Omental fat pad (tissue), 4 donors: ENCODE results near the gene NPSR1. TPM values are rescaled to one million over a fixed set of nuclear protein-coding genes. Genes with fewer than 3 reads are reported as not detected.
"Not testable (repeated sequence)": the region's sequence is repeated elsewhere in the genome, so short reads cannot be mapped to it uniquely, and the experiment has no call there.

Source experiments
- ATAC-seq: fragments of 150-250 bp; one replicate; pipeline ENCODE4 v1.9.1; 2016; ENCODE audit warnings: mild to moderate bottlenecking, moderate library complexity; ENCODE audit not compliant: low FRiP score
- DNase-seq: peaks from one replicate; pipeline ENCODE4 v3.0.0-alpha.2; 2019; ENCODE audit warnings: low spot score
- CTCF ChIP-seq, 3 donors: fragments of 450-650 bp; IDR thresholded peaks; one replicate each; pipeline ENCODE4 v1.5.1; 2016 to 2017; ENCODE audit warnings: antibody characterized with exemption in 3 of 3, mild to moderate bottlenecking in 3 of 3, moderate library complexity in 2 of 3
- total RNA-seq, 4 donors: library from RNA; depleted of rRNA; stranded (reverse); fragments of >200 nt; gene quantifications; one replicate each; pipeline ENCODE4 v1.1.0, GENCODE V29; 2016

The NPSR1 gene
- total RNA-seq, 4 donors from 2014 or later: not detected

DNA sequence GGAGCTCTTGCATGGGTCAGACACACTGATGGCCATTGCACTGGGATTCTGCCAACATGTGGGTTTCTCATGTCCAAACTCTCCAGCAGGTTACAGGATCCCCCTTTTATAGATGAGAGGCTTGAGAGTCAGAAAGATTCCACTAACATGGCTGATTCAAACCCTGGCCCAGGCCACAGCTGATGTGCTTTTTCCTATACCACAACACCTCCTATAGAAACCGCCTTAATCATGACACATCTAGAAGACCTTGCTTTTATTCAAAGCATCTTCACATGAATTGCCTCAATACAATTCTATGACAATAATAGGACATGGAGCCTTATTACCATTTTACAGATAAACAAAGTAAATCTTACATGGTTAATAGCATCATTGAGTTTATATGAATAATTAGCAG is 190.7 kb downstream of the NPSR1 start:
- DNase-seq (no peak), ATAC-seq (no peak)
- no peak for TF ChIP-seq CTCF (IDR thresholded peaks at IDR 0.05)

- TF ChIP-seq CTCF (IDR thresholded peaks at IDR 0.05): no peak
These were observed 191.3 kb downstream of the NPSR1 start for GRCh38 chr7:34849163-34849960.

GRCh38 chr7:34849986-34850385 is 192.0 kb downstream of the NPSR1 start:
- no peak for ATAC-seq
- no peak for DNase-seq

More at GRCh38 chr7:34849163-34849960, 191.3 kb downstream of the NPSR1 start:
- no peak for ATAC-seq
- no peak for DNase-seq

GRCh38 chr7:34850681-34851080 is 192.7 kb downstream of the NPSR1 start:
- no peak for TF ChIP-seq CTCF (IDR thresholded peaks at IDR 0.05)
- no peak for ATAC-seq
- no peak for DNase-seq

More at GRCh38 chr7:34849986-34850385, 192.0 kb downstream of the NPSR1 start:
- no peak for TF ChIP-seq CTCF (IDR thresholded peaks at IDR 0.05)

GRCh38 chr7:34851431-34851830 is 193.4 kb downstream of the NPSR1 start:
- no peak for DNase-seq
- no peak for ATAC-seq
- TF ChIP-seq CTCF (IDR thresholded peaks at IDR 0.05): no peak

DNA sequence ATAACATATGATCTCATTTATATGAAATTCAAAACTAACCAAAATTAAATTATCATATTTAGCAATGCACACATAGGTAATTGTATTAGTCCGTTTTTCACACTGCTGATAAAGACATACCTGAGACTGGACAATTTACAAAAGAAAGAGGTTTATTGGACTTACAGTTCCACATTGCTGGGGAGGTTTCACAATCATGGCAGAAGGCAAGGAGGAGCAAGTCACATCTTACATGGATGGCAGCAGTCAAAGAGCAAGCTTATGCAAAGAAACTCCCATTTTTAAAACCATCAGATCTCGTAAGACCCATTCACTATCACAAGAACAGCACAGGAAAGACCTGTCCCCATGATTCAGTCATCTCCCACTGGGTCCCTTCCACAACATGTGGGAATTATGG is 200.4 kb downstream of the NPSR1 start:
- not testable (repeated sequence) for ATAC-seq, DNase-seq

DNA sequence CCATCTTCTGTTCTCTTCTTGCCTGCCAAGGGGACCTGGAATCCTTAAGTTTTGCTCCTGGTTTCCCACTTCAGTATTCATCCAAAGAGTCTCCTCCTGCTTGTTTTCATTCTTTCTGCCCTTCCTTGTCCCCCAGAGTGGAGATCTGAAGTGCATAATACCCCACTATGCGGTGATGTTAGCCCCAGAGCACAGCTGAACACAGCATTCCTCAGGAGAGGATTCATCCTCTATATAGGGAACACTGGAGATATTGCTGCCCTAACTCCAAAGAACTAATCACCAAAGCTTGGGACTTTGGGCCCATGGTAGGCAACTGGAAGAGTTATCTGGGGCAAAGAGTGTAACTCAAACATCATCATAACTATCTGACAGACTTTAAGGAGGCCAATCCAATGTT is 201.3 kb downstream of the NPSR1 start:
- ATAC-seq, DNase-seq: not testable (repeated sequence)

DNA sequence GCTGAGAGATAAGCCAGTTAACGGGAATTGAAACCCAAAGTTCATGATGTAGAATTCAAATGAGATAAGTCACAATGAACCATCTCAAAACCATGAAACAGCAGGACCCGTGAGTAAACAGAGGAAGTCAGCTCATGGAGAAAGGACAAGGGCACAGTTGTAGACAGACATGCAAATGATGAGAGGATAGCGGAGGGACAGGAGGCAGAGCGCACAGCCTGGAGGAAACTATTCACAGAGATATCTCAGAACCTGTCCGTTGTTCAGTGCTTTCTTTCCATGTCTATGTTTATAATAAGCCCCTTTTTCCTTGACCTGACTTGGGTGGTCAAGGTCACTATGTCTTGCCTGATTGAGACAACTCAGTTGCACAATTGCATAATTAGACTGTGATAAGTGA is 208.2 kb downstream of the NPSR1 start:
- not testable (repeated sequence) for ATAC-seq, DNase-seq

DNA sequence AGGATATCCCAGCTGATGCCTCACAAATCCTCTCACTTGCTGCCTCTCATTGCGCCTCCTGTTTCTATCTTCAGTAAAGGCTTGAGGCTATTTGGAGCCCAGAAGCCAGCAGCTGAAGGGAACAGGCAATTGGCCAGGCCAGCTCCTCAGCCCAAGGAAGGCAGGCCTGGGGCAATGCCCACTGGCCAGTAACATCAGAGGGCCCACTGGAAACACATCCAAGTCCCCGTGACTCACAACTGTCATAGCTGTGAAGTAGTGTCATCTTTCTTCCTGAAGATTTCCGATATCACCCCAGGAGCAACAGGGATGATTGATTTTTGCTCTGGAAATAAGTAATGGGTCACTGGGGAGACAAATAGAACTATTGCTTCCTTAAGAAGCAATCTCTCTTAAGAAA is 209.3 kb downstream of the NPSR1 start:
- DNase-seq: not testable (repeated sequence)

GRCh38 chr7:34868602-34869001 is 210.6 kb downstream of the NPSR1 start:
- DNase-seq, ATAC-seq: not testable (repeated sequence)

More for the DNA sequence above, 209.3 kb downstream of the NPSR1 start:
- ATAC-seq: not testable (repeated sequence)
